ENCODE results near the gene CFAP77. TPM values are rescaled to one million over a fixed set of nuclear protein-coding genes. Genes with fewer than 3 reads are reported as not detected.

The CFAP77 gene
- total RNA-seq, 1 experiment from 2014 or later, result not detected

DNA sequence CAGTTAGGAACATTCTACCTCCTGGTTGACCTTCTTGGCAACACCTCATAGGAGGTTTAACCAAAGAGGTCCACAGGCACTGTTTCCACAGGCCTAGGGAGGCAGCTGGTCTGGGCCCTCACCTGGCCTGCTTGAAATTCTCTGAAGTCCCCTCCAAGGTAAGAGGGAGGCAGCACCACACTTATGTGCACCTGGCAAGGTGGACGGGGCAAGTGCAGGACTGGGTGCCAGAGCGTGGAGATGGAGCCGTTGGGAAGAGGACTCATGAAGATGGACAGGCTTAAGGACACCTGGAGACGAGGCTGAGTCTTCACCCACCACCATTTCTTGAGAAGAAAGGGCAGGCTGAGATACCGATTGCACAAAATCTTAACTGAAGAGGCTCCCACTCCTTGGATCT, 165.8 kb downstream of the CFAP77 start:
- Histone ChIP-seq H3K27ac (ENCODE audit: low read depth, low read length, poor library complexity, severe bottlenecking) (no peak overlapping the region), H3K9me3 (ENCODE audit: low read depth, low read length, poor library complexity, severe bottlenecking) (no peaks in the 10 kb centered on the region), H3K36me3 (ENCODE audit: insufficient read depth, low read length, poor library complexity, severe bottlenecking) (no peaks in the 10 kb centered on the region), H3K4me1 (ENCODE audit: insufficient read depth, low read length, poor library complexity, severe bottlenecking) (no peaks in the 10 kb centered on the region), H3K27me3 (replicated peaks; ENCODE audit: insufficient read depth, low read depth, low read length, poor library complexity) (peaks cover 89% of the 10 kb centered on the region), H3K4me3 (ENCODE audit: low read depth, low read length, poor library complexity, severe bottlenecking) (no peak overlapping the region)
- DNase-seq (ENCODE audit: low spot score), result no peak
- TF ChIP-seq EZH2 (IDR thresholded peaks at IDR 0.05; ENCODE audit: borderline replicate concordance, low read depth, low read length, poor library complexity, severe bottlenecking), result no peak
- TF ChIP-seq, protein P1, sequence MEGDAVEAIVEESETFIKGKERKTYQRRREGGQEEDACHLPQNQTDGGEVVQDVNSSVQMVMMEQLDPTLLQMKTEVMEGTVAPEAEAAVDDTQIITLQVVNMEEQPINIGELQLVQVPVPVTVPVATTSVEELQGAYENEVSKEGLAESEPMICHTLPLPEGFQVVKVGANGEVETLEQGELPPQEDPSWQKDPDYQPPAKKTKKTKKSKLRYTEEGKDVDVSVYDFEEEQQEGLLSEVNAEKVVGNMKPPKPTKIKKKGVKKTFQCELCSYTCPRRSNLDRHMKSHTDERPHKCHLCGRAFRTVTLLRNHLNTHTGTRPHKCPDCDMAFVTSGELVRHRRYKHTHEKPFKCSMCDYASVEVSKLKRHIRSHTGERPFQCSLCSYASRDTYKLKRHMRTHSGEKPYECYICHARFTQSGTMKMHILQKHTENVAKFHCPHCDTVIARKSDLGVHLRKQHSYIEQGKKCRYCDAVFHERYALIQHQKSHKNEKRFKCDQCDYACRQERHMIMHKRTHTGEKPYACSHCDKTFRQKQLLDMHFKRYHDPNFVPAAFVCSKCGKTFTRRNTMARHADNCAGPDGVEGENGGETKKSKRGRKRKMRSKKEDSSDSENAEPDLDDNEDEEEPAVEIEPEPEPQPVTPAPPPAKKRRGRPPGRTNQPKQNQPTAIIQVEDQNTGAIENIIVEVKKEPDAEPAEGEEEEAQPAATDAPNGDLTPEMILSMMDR (conservative IDR thresholded peaks at IDR 0.05; ENCODE audit: low read depth, low read length), result no peak
- POLR2A ChIA-PET (ENCODE audit: low non-redundant PET), result no interaction called here
- intact Hi-C loops (cut with micrococcal nuclease; ENCODE audit: unreplicated experiment), result loop anchor here (1.0 to 10.0 kb wide), 4 partner anchors 69 to 819 kb away; no protein-coding TSS in a partner anchor
- CTCF ChIA-PET, result interaction anchor here (1.0 to 1.2 kb wide), 2 partner anchors 132 to 164 kb away, joined by 3 read pairs; no protein-coding TSS in a partner anchor
- no TSS peak for BruUV-seq (replicated peaks)

DNA sequence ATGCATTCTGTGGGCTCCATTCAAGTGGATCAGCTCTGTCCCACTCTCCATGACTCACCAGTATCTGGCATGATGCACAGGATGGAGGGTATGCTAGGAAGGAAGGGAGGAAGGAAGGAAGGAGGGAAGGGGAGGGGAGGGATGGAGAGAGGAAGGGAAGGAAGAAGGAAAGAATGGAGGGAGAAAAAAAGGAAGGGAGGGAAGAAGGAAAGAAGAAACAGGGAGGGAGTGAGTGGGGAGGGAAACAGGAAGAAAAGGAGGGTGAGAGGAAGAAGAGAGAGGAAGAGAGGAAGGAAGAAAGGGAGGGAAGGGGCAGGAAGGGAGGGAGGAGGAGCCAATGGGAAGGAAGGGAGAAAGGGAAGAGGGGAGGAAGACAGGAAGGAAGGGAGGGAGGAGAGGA, 167.1 kb downstream of the CFAP77 start:
- H3K27me3 ChIP-seq (replicated peaks; ENCODE audit: insufficient read depth, low read depth, low read length, poor library complexity), result peaks cover 91% of the 10 kb centered on the region
- no peaks in the 10 kb centered on the region for H3K9me3 ChIP-seq (ENCODE audit: low read depth, low read length, poor library complexity, severe bottlenecking)
- no peaks in the 10 kb centered on the region for H3K36me3 ChIP-seq (ENCODE audit: insufficient read depth, low read length, poor library complexity, severe bottlenecking)
- H3K4me3 ChIP-seq (ENCODE audit: low read depth, low read length, poor library complexity, severe bottlenecking), result no peak overlapping the region
- DNase-seq (ENCODE audit: low spot score), result no peak
- no TSS peak for BruUV-seq (replicated peaks)
- intact Hi-C loops (cut with micrococcal nuclease; ENCODE audit: unreplicated experiment), result loop anchor here (5.0 to 10.0 kb wide), 2 partner anchors 228 to 820 kb away; no protein-coding TSS in a partner anchor
- H3K4me1 ChIP-seq (ENCODE audit: insufficient read depth, low read length, poor library complexity, severe bottlenecking), result peaks cover 4% of the 10 kb centered on the region
- TF ChIP-seq, protein P1 (conservative IDR thresholded peaks at IDR 0.05; ENCODE audit: low read depth, low read length), result no peak
- no peak for TF ChIP-seq EZH2 (IDR thresholded peaks at IDR 0.05; ENCODE audit: borderline replicate concordance, low read depth, low read length, poor library complexity, severe bottlenecking)
- ChIA-PET POLR2A (ENCODE audit: low non-redundant PET) (no interaction called here), CTCF (interaction anchor here (1.0 kb wide), 1 partner anchor 130 kb away, joined by 3 read pairs; no protein-coding TSS in a partner anchor)
- no peak overlapping the region for H3K27ac ChIP-seq (ENCODE audit: low read depth, low read length, poor library complexity, severe bottlenecking)

DNA sequence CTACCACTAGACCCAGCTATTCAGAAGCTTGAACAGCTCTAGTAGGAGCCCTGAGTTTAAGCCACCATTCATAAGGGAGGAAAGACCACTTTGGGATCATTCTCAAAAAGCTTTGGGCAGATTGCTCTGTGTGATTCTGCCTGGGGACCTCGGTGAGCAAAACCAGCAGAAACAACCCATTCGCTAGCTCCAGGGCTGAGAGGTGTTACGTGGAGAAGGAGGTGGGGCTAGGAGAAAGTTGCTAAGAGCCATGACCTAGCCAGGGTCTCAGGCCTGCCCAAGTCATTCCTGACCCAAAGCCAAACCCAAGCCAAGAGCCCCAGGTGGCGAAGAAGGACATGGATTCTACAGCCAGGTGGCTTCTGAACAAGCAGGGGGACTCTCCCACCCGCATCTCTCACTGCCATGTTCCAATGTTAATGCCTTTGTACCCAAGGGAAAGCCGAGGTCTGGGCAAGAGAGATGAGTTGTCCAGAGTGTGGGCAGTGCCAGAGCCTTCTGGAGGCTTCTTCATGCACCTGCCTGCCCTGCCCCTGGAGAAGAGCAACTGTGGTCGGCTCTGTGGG, 168.4 kb downstream of the CFAP77 start:
- Histone ChIP-seq H3K27ac (ENCODE audit: low read depth, low read length, poor library complexity, severe bottlenecking) (no peak overlapping the region), H3K36me3 (ENCODE audit: insufficient read depth, low read length, poor library complexity, severe bottlenecking) (no peaks in the 10 kb centered on the region), H3K4me3 (ENCODE audit: low read depth, low read length, poor library complexity, severe bottlenecking) (no peak overlapping the region), H3K27me3 (replicated peaks; ENCODE audit: insufficient read depth, low read depth, low read length, poor library complexity) (peaks cover 91% of the 10 kb centered on the region), H3K4me1 (ENCODE audit: insufficient read depth, low read length, poor library complexity, severe bottlenecking) (peaks cover 4% of the 10 kb centered on the region), H3K9me3 (ENCODE audit: low read depth, low read length, poor library complexity, severe bottlenecking) (no peaks in the 10 kb centered on the region)
- no peak for DNase-seq (ENCODE audit: low spot score)
- intact Hi-C loops (cut with micrococcal nuclease; ENCODE audit: unreplicated experiment), result loop anchor here (5.0 to 10.0 kb wide), 2 partner anchors 226 to 821 kb away; no protein-coding TSS in a partner anchor
- POLR2A ChIA-PET (ENCODE audit: low non-redundant PET), result no interaction called here
- CTCF ChIA-PET, result no interaction called here
- no TSS peak for BruUV-seq (replicated peaks)
- peak; percentile 76 for TF ChIP-seq EZH2 (IDR thresholded peaks at IDR 0.05; ENCODE audit: borderline replicate concordance, low read depth, low read length, poor library complexity, severe bottlenecking)
- TF ChIP-seq, protein P1 (conservative IDR thresholded peaks at IDR 0.05; ENCODE audit: low read depth, low read length), result no peak

Data from A673 (cell line).